ENCODE data around the gene PTGDS. TPM values are rescaled to one million over a fixed set of nuclear protein-coding genes. Genes with fewer than 3 reads are reported as not detected.

PTGDS gene
- total RNA-seq, 4 donors from 2014 or later, result 6.8 to 59.1 (median 17.8) TPM

GRCh38 chr9:136961279-136962065 lies 15.8 kb upstream of the PTGDS start:
- no peaks in the 10 kb centered on the region for H3K36me3 ChIP-seq
- H3K4me3 ChIP-seq, result no peak overlapping the region
- 74% methylated on average over 21 of the region's 23 CpGs; no CpG with 5 or more reads in 1 of the 2 donors for WGBS, 2 donors (ENCODE audit: low coverage in 1 of 2)
- intact Hi-C loops (cut with DNase I; ENCODE audit: low total_unique reads) (no loop called here), in situ Hi-C loops (cut with MboI; ENCODE audit: low pct_ligation_motif_present in 1 of 4, low pct_unique_long_range_greater_than_20kb in 1 of 4, low sequenced_read_pairs in 3 of 4) (no loop called here)
- DNase-seq, result no peak
- H3K27ac ChIP-seq, result no peak overlapping the region
- H3K9me3 ChIP-seq, result no peaks in the 10 kb centered on the region
- H3K27me3 ChIP-seq, result peaks cover 5% of the 10 kb centered on the region
- TF ChIP-seq POLR2AphosphoS5 (IDR thresholded peaks at IDR 0.05) (no peak), CTCF (IDR thresholded peaks at IDR 0.05) (no peak), POLR2A (IDR thresholded peaks at IDR 0.05) (no peak)
- H3K4me1 ChIP-seq, result peaks cover 0 to 19% (median 10%) of the 10 kb centered on the region in 4 donors

- no peak for TF ChIP-seq POLR2AphosphoS5 (IDR thresholded peaks at IDR 0.05)
- TF ChIP-seq EP300 (IDR thresholded peaks at IDR 0.05; ENCODE audit: low read depth), result no peak
- no peak for TF ChIP-seq CTCF (IDR thresholded peaks at IDR 0.05)
- TF ChIP-seq POLR2A (IDR thresholded peaks at IDR 0.05), result no peak
- Histone ChIP-seq H3K27me3 (peaks cover 5% of the 10 kb centered on the region), H3K27ac (no peak overlapping the region), H3K4me3 (no peak overlapping the region), H3K4me1 (peaks cover 0 to 19% (median 10%) of the 10 kb centered on the region in 4 donors), H3K9me3 (no peaks in the 10 kb centered on the region), H3K36me3 (no peaks in the 10 kb centered on the region)
- DNase-seq, result no peak
- intact Hi-C loops (cut with DNase I; ENCODE audit: low total_unique reads) (no loop called here), in situ Hi-C loops (cut with MboI; ENCODE audit: low pct_ligation_motif_present in 1 of 4, low pct_unique_long_range_greater_than_20kb in 1 of 4, low sequenced_read_pairs in 3 of 4) (no loop called here)
- WGBS, 2 donors (ENCODE audit: low coverage in 1 of 2), result 91 to 100% methylated on average over 1 to 9 of the region's 9 CpGs
Measured at GRCh38 chr9:136962163-136962562, 15.1 kb upstream of the PTGDS start.

- H3K27me3 ChIP-seq, result peaks cover 5% of the 10 kb centered on the region
- H3K4me3 ChIP-seq, result no peak overlapping the region
- in situ Hi-C loops (cut with MboI; ENCODE audit: low pct_ligation_motif_present in 1 of 4, low pct_unique_long_range_greater_than_20kb in 1 of 4, low sequenced_read_pairs in 3 of 4), result no loop called here
- 86% methylated on average over 11 of the region's 11 CpGs; no CpG with 5 or more reads in 1 of the 2 donors for WGBS, 2 donors (ENCODE audit: low coverage in 1 of 2)
- H3K9me3 ChIP-seq, result no peaks in the 10 kb centered on the region
- H3K4me1 ChIP-seq, result peaks cover 0 to 19% (median 10%) of the 10 kb centered on the region in 4 donors
- no peak for TF ChIP-seq POLR2AphosphoS5 (IDR thresholded peaks at IDR 0.05)
- no peak for TF ChIP-seq EP300 (IDR thresholded peaks at IDR 0.05; ENCODE audit: low read depth)
- TF ChIP-seq POLR2A (IDR thresholded peaks at IDR 0.05), result no peak
- no peak for TF ChIP-seq CTCF (IDR thresholded peaks at IDR 0.05)
- H3K27ac ChIP-seq, result no peak overlapping the region
- no peaks in the 10 kb centered on the region for H3K36me3 ChIP-seq
- no peak for DNase-seq
- intact Hi-C loops (cut with DNase I; ENCODE audit: low total_unique reads), result no loop called here
Measured at GRCh38 chr9:136962701-136963248, 14.5 kb upstream of the PTGDS start.

- Histone ChIP-seq H3K4me3 (no peak overlapping the region), H3K36me3 (no peaks in the 10 kb centered on the region), H3K27me3 (peaks cover 5% of the 10 kb centered on the region), H3K4me1 (peaks cover 0 to 19% (median 10%) of the 10 kb centered on the region in 4 donors), H3K9me3 (no peaks in the 10 kb centered on the region), H3K27ac (no peak overlapping the region)
- no peak for TF ChIP-seq POLR2A (IDR thresholded peaks at IDR 0.05)
- TF ChIP-seq EP300 (IDR thresholded peaks at IDR 0.05; ENCODE audit: low read depth), result no peak
- TF ChIP-seq POLR2AphosphoS5 (IDR thresholded peaks at IDR 0.05), result no peak
- TF ChIP-seq CTCF (IDR thresholded peaks at IDR 0.05), result no peak
- intact Hi-C loops (cut with DNase I; ENCODE audit: low total_unique reads) (no loop called here), in situ Hi-C loops (cut with MboI; ENCODE audit: low pct_ligation_motif_present in 1 of 4, low pct_unique_long_range_greater_than_20kb in 1 of 4, low sequenced_read_pairs in 3 of 4) (no loop called here)
- DNase-seq, result no peak
- 76% methylated on average over 15 of the region's 15 CpGs; no CpG with 5 or more reads in 1 of the 2 donors for WGBS, 2 donors (ENCODE audit: low coverage in 1 of 2)
Measured at GRCh38 chr9:136963341-136963740, 14.0 kb upstream of the PTGDS start.

All from transverse colon (tissue), 4 donors.